Adrenal gland (tissue), 12 donors: Measurements from ENCODE around the gene TEKT5. TPM values are rescaled to one million over a fixed set of nuclear protein-coding genes. Genes with fewer than 3 reads are reported as not detected.

ENCODE experiments used
- DNase-seq, 7 donors: peaks; one replicate each; pipeline ENCODE4 v3.0.0-alpha.2; 2019 to 2020
- H3K27ac ChIP-seq, 5 donors: fragments of 200-600 bp; sonication (generic) in 4 of 5; 1 replicate in 3 of 5; 2 replicates in 2 of 5; pipeline versions ENCODE4 v1.5.1 to v1.8.0; 2016 to 2020; ENCODE audit warnings: mild to moderate bottlenecking in 1 of 5
- H3K27me3 ChIP-seq: fragments of 200-600 bp; 2 replicates; pipeline ENCODE4 v1.8.0; 2021
- H3K36me3 ChIP-seq, 2 donors: fragments of 200-600 bp; replicated peaks in 1 of 2; 1 replicate in 1 of 2; 2 replicates in 1 of 2; pipeline versions ENCODE4 v1.5.1 to v1.8.0; 2018 to 2022
- H3K4me1 ChIP-seq, 2 donors: fragments of 200-600 bp; replicated peaks in 1 of 2; 1 replicate in 1 of 2; 2 replicates in 1 of 2; pipeline versions ENCODE4 v1.5.1 to v1.8.0; 2018 to 2021
- H3K4me3 ChIP-seq, 4 donors: fragments of 200-600 bp; sonication (generic) in 3 of 4; one replicate each; pipeline ENCODE4 v1.5.1; 2016 to 2018
- H3K9me3 ChIP-seq, 3 donors: fragments of 200-600 bp; sonication (generic) in 1 of 3; replicated peaks in 1 of 3; 1 replicate in 2 of 3; 2 replicates in 1 of 3; pipeline versions ENCODE4 v1.5.1 to v1.8.0; 2016 to 2021
- CTCF ChIP-seq, 6 experiments: fragments of 450-650 bp in 4 of 6; fragments of 200-600 bp in 2 of 6; sonication (generic) in 1 of 6; IDR thresholded peaks; 1 replicate in 5 of 6; 2 replicates in 1 of 6; pipeline versions ENCODE4 v1.5.1 to v1.8.0; 2016 to 2021; ENCODE audit warnings: antibody characterized with exemption in 6 of 6, mild to moderate bottlenecking in 2 of 6, moderate library complexity in 1 of 6
- POLR2A ChIP-seq, 2 donors: fragments of 450-650 bp; IDR thresholded peaks; one replicate each; pipeline ENCODE4 v1.6.1; 2017; ENCODE audit warnings: antibody characterized with exemption in 2 of 2, mild to moderate bottlenecking in 2 of 2, moderate library complexity in 1 of 2
- WGBS, 4 donors: extraction: QIAGEN DNeasy Blood & Tissue Kit in 2 of 4; methylation state at CpG; one replicate each; pipeline versions ENCODE4 v1.1.5 to v1.1.7; 2013 to 2017; 5-methylcytosine and 5-hydroxymethylcytosine counted together
- intact Hi-C, 2 donors: fragments of 100-400 bp; cut with DNase I; formaldehyde crosslinking; loops; one replicate each; pipeline versions ENCODE4 v1.14.1 to v1.15.0; 2022 to 2023
- polyA plus RNA-seq, 3 donors: library from polyadenylated mRNA; stranded (reverse); fragments of 200-250 nt in 2 of 3; fragments of 350-450 nt in 1 of 3; fragmentation: Illumina TruSeq in 1 of 3; extraction: RNeasy Lipid Tissue Mini Kit (QIAGEN cat#74804) in 1 of 3; gene quantifications; one replicate each; pipeline ENCODE4 v1.2.3, GENCODE V29; 2013 to 2014
- total RNA-seq, 9 donors: library from RNA; depleted of rRNA in 4 of 9; stranded (reverse); fragments of >200 nt in 4 of 9; fragments of 120-200 nt in 1 of 9; fragmentation: NEBNext Ultra II Directional in 1 of 9; extraction: Animal tissue kit (Norgen Biotek cat#: 25700) in 1 of 9; gene quantifications; one replicate each; pipeline versions ENCODE4 v1.1.0 to v1.2.4, GENCODE V29; 2013 to 2023
- donor health status: healthy with polysubstance abuse.
- donor health status: Bipolar disorder and iron deficiency.
- donor health status: DM: yes; HTN: yes; CAD: no.
- donor health status: DM: no; HTN: no; CAD: no.
- donor health status: DM: no; HTN: no; CAD: no.
- donor health status: DM: yes; HTN: yes; CAD: no.

TEKT5 gene
- total and polyA plus RNA-seq, 12 donors: 0.34 to 0.88 (median 0.43) TPM; not detected in 8

GRCh38 chr16:10631886-10632285 is 62.8 kb downstream of the TEKT5 start:
- TF ChIP-seq CTCF (IDR thresholded peaks at IDR 0.05): no peak
- TF ChIP-seq POLR2A (IDR thresholded peaks at IDR 0.05): no peak
- no peaks in the 10 kb centered on the region for H3K9me3 ChIP-seq
- no peak for DNase-seq
- no peaks in the 10 kb centered on the region for H3K4me1 ChIP-seq
- H3K27me3 ChIP-seq: no peaks in the 10 kb centered on the region
- intact Hi-C loops: no loop called here
- no peak overlapping the region for H3K27ac ChIP-seq
- no peaks in the 10 kb centered on the region for H3K36me3 ChIP-seq
- 60 to 95% (median 83%) methylated on average over 2 of the region's 2 CpGs for WGBS, 4 donors
- H3K4me3 ChIP-seq: no peak overlapping the region

DNA sequence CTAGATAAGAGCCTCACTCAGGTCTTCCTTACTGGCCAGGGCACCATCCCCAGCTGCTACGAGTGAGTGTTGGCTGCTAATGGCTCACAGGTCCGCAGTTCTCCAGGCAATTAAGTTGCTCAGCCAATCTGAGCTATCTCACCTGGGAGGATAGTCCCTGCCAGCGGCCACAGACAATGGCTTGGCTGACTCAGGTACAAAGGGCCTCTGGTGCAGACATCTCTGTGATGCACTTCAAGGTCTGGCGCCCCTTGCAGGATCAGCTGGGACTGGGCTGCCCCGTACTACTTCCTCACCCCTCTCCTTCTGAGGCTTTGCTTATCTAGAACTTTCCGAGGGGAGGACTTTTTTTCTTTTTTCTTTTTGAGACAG is 65.2 kb downstream of the TEKT5 start:
- Histone ChIP-seq H3K36me3 (no peaks in the 10 kb centered on the region), H3K9me3 (no peaks in the 10 kb centered on the region), H3K27me3 (no peaks in the 10 kb centered on the region), H3K4me1 (no peaks in the 10 kb centered on the region), H3K4me3 (no peak overlapping the region), H3K27ac (no peak overlapping the region)
- WGBS, 4 donors: 62 to 79% (median 70%) methylated on average over 4 to 6 of the region's 6 CpGs
- TF ChIP-seq POLR2A (IDR thresholded peaks at IDR 0.05) (no peak), CTCF (IDR thresholded peaks at IDR 0.05) (no peak)
- DNase-seq: no peak
- intact Hi-C loops: no loop called here

DNA sequence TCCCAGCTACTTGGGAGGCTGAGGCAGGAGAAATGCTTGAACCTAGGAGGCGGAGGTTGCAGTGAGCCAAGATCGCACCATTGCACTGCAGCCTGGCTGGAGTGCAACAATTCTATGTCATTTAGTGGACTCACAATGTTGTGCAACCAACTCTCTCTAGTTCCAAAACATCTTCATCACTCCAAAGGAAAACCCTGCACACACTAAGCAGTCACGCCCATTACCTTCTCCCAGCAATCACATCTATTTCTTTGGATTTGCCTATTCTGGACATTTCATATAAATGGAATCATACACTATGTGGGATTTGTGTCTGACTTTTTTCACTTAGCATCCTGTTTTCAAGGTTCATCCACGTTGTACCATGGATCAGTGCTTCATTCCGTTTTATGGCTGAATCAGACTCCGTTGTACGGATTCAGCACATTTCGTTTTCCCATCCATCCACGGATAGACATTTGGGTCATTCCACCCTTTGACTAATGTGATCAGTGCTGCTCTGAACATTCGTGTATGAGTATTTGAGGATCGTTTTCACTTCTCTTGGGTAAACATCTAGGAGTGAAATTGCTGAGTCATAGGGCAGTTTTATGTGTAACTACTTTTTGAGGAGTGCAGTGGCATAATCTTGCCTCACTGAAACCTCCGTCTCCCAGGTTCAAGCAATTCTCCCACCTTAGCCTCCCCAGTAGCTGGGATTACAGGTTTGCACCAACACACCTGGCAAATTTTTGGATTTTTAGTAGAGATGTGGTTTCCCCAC is 69.0 kb downstream of the TEKT5 start:
- Histone ChIP-seq H3K4me1 (no peaks in the 10 kb centered on the region), H3K4me3 (no peak overlapping the region), H3K36me3 (no peaks in the 10 kb centered on the region), H3K27ac (no peak overlapping the region), H3K27me3 (no peaks in the 10 kb centered on the region), H3K9me3 (no peaks in the 10 kb centered on the region)
- intact Hi-C loops: no loop called here
- no peak for DNase-seq
- TF ChIP-seq POLR2A (IDR thresholded peaks at IDR 0.05) (no peak), CTCF (IDR thresholded peaks at IDR 0.05) (no peak)
- 74 to 85% (median 81%) methylated on average over 12 of the region's 12 CpGs for WGBS, 4 donors

GRCh38 chr16:10624527-10624926 is 70.2 kb downstream of the TEKT5 start:
- intact Hi-C loops: no loop called here
- no peak overlapping the region for H3K4me3 ChIP-seq
- H3K27me3 ChIP-seq: peaks cover 3% of the 10 kb centered on the region
- TF ChIP-seq POLR2A (IDR thresholded peaks at IDR 0.05) (no peak), CTCF (IDR thresholded peaks at IDR 0.05) (no peak)
- no peak for DNase-seq
- H3K9me3 ChIP-seq: no peaks in the 10 kb centered on the region
- 71 to 81% (median 75%) methylated on average over 6 of the region's 6 CpGs for WGBS, 4 donors
- H3K36me3 ChIP-seq: no peaks in the 10 kb centered on the region
- H3K4me1 ChIP-seq: no peaks in the 10 kb centered on the region
- H3K27ac ChIP-seq: no peak overlapping the region
